Left lung (tissue), 10 donors: ENCODE results near the gene TXNDC11. TPM values are rescaled to one million over a fixed set of nuclear protein-coding genes. Genes with fewer than 3 reads are reported as not detected.

ENCODE experiments used
- ATAC-seq: fragments of 200-7000 bp; cut with Tn5 transposase; one replicate; pipeline ENCODE4 v1.9.1; 2020; ENCODE audit warnings: moderate library complexity
- DNase-seq, 4 donors: peaks; one replicate each; pipeline ENCODE4 v3.0.0-alpha.2; 2013 to 2020
- H3K27ac ChIP-seq, 2 donors: fragments of 200-600 bp; sonication (generic) in 1 of 2; one replicate each; pipeline versions ENCODE4 v1.5.0 to v1.8.0; 2020 to 2021
- H3K27me3 ChIP-seq, 2 donors: fragments of 200-600 bp; sonication (generic) in 1 of 2; one replicate each; pipeline versions ENCODE4 v1.5.0 to v1.8.0; 2020 to 2021
- H3K36me3 ChIP-seq, 2 donors: fragments of 200-600 bp; sonication (generic) in 1 of 2; one replicate each; pipeline versions ENCODE4 v1.5.0 to v1.8.0; 2020 to 2021
- H3K4me1 ChIP-seq, 2 donors: fragments of 200-600 bp; one replicate each; pipeline ENCODE4 v1.8.0; 2021
- H3K4me3 ChIP-seq, 2 donors: fragments of 200-600 bp; sonication (generic) in 1 of 2; one replicate each; pipeline versions ENCODE4 v1.5.0 to v1.8.0; 2020 to 2021; ENCODE audit warnings: mild to moderate bottlenecking in 1 of 2
- H3K9me3 ChIP-seq, 2 donors: fragments of 200-600 bp; sonication (generic) in 1 of 2; one replicate each; pipeline versions ENCODE4 v1.5.0 to v1.8.0; 2020 to 2021
- intact Hi-C, 2 donors: fragments of 100-400 bp; cut with DNase I; formaldehyde crosslinking; loops; one replicate each; pipeline versions ENCODE4 v1.11.2 to v1.14.2; 2022
- polyA plus RNA-seq, 6 donors: library from polyadenylated mRNA; unstranded; fragments of 120-200 nt; gene quantifications; one replicate each; pipeline ENCODE4 v1.2.1, GENCODE V29; 2013; ENCODE audit not compliant: insufficient read length in 6 of 6
- total RNA-seq, 2 donors: library from RNA; stranded (reverse); fragmentation: NEBNext Ultra II Directional; extraction: Animal tissue kit (Norgen Biotek cat#: 25700); gene quantifications; one replicate each; pipeline ENCODE4 v1.2.1, GENCODE V29; 2021
- TF ChIP-seq, protein P1 (sequence below), 2 donors: fragments of 200-600 bp; sonication (generic) in 1 of 2; IDR thresholded peaks; one replicate each; pipeline versions ENCODE4 v1.5.0 to v1.8.0; 2021; ENCODE audit warnings: antibody characterized with exemption in 2 of 2
- donor health status: DM: no; HTN: yes; CAD: no.
- donor health status: DM: no; HTN: no; CAD: no.

The TXNDC11 gene
- total and polyA plus RNA-seq, 8 donors: 33.9 to 76.8 (median 38.2) TPM

DNA sequence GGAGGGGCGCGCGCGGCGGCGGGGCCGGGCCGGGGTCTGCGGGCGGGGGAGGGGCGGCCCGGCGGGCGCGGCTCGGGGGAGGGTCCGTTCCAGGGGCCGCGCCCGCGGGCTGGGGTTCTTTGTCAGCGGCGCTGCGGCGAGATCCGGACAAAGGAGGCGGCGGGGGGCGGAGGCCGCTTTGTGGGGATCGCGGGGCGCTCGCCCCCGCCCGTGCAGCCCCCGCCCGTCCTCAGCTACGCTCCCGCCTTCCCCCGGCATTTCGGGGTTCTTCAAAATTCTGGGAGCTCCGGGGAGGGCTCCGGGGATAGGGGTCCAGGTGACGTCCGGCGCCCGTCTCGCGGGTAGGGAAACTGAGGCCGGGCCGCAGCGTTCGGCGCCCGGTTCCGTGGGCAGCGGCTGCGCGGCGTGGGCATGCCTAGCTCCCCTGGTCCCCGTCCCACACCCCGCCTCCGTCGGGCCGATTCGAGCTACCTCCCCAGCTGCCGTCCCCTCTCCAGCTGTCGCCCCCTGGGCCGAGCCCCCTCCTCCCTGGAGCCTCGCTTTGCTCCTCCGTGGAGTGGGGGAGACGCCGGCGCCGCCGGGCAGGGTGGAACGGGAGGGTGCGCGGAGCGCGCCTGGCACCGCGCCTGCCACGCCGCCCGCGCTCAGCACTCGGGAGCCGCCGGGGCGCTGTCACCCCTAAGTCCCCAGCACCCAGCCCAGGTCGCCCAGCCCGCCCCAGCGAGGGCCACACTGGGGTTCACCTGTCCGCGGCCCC is 73.9 kb downstream of the TXNDC11 start:
- intact Hi-C loops: no loop called here
- peak overlapping the region; percentile 65 to 83 for H3K4me3 ChIP-seq
- peak overlapping the region; percentile 42 to 77 for H3K27ac ChIP-seq
- DNase-seq (peak in 1 of 4 donors; percentile 89), ATAC-seq (peak; percentile 4)
- TF ChIP-seq, protein P1, sequence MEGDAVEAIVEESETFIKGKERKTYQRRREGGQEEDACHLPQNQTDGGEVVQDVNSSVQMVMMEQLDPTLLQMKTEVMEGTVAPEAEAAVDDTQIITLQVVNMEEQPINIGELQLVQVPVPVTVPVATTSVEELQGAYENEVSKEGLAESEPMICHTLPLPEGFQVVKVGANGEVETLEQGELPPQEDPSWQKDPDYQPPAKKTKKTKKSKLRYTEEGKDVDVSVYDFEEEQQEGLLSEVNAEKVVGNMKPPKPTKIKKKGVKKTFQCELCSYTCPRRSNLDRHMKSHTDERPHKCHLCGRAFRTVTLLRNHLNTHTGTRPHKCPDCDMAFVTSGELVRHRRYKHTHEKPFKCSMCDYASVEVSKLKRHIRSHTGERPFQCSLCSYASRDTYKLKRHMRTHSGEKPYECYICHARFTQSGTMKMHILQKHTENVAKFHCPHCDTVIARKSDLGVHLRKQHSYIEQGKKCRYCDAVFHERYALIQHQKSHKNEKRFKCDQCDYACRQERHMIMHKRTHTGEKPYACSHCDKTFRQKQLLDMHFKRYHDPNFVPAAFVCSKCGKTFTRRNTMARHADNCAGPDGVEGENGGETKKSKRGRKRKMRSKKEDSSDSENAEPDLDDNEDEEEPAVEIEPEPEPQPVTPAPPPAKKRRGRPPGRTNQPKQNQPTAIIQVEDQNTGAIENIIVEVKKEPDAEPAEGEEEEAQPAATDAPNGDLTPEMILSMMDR (IDR thresholded peaks at IDR 0.05): no peak
- no peaks in the 10 kb centered on the region for H3K9me3 ChIP-seq
- peaks cover 26 to 58% of the 10 kb centered on the region in 2 donors for H3K4me1 ChIP-seq
- H3K36me3 ChIP-seq: no peaks in the 10 kb centered on the region
- H3K27me3 ChIP-seq: no peaks in the 10 kb centered on the region

DNA sequence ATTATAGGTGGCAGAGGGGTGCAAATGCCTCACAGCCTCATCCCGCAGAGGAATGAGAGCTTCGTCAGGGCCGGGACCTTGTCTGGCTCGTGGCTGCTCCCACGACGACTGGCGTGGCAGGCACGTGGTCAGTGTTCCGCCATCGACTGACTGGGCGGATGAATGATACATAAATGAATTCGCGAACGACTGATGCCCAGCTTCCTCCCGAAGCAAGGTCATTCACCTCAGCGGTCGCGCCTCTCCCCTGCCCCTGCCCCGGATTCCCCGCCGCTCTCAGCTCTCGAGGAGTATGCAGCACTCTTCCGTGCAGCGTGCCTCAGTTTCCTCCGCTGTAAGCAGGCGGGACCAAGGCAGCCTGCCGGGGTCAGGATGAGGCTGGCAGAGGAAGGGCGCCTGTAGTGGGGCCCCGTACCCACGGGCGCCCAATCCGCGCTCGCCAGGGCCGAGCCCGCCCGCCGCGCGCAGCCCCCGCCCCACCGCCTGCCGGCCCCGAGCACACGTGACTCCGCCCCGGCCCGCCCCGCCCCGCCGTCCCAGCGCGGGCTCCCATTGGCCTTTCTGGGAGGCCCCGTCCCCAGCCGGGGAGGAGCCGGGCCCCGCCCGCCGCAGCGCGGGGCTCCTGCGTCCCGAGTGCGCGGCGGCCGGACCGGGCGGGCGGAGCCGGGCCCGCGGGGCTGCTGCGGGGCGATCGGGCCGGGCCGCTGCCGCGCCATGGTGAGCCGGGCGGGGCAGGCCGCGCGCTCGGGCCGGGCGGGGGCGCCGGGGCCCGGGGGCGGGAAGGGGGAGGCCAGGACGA is 74.6 kb downstream of the TXNDC11 start, which contains the start of gene SNN:
Gene SNN, plus strand, starts transcription at position 632 of the 799 bp plus-strand sequence. CDS start 7,605 bp downstream, outside the sequence.
- intact Hi-C loops: no loop called here

GRCh38 chr16:11667221-11667823 is 75.3 kb downstream of the TXNDC11 start:
- Histone ChIP-seq H3K27ac (peak overlapping the region in 1 of 2 donors; percentile 41), H3K4me1 (peaks cover 20 to 44% of the 10 kb centered on the region in 2 donors), H3K9me3 (no peaks in the 10 kb centered on the region), H3K36me3 (no peaks in the 10 kb centered on the region), H3K27me3 (no peaks in the 10 kb centered on the region), H3K4me3 (no peak overlapping the region)
- intact Hi-C loops: no loop called here
- TF ChIP-seq, protein P1 (IDR thresholded peaks at IDR 0.05): no peak
- DNase-seq (no peak), ATAC-seq (no peak)

More for the DNA sequence above, 74.6 kb downstream of the TXNDC11 start, which contains the start of gene SNN:
- Histone ChIP-seq H3K36me3 (no peaks in the 10 kb centered on the region), H3K27me3 (no peaks in the 10 kb centered on the region), H3K4me1 (peaks cover 26 to 51% of the 10 kb centered on the region in 2 donors), H3K4me3 (peak within 1 kb of the TSS; percentile 65 to 83), H3K9me3 (no peaks in the 10 kb centered on the region), H3K27ac (peak within 1 kb of the TSS; percentile 42 to 77)
- peak; percentile 79 to 96 (median 90) for DNase-seq
- TF ChIP-seq, protein P1 (IDR thresholded peaks at IDR 0.05): no peak
- ATAC-seq: peak; percentile 97

DNA sequence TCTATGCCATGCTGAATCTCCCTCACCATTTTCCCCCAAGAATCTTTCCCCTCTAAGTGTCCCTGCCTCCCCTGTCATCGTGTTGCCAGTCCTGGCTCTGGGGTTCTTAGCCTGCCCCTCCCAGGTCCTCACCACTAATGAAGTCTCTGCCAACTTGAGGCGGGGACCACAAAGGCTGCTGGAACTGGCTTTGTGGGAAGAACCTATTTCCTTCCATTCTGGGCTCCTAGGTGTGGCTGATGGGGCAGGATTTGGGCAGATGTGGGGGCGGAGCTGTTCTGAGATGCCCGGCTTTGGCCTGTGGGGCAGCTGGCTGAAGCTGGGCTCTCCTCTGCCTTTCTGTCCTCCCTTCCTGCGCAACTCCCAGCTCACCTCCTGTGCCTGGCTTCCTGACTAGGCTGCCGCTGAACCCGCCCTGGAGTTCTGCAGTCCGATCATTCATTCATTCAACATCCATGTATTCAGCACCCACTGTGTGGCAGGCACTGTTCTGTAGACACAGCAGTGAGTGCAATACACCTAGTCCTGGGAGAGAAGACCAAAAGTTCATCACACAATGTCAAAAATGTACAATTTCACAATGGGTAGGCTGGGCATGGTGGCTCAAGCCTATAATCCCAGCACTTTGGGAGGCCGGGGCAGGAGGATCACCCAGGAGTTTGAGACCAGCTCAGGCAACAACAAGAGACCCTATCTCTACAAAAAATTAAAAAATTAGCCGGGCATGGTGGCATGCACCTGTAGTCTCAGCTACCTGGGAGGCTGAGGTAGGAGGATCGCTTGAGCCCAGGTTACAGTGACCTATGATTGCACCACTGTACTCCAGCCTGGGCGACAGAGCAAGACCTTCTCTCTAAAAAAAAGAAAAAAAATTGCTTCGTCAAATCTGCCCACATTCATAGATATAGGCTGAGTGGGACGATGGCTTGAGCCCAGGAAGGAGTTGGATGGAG is 76.3 kb downstream of the TXNDC11 start:
- DNase-seq (no peak), ATAC-seq (no peak)
- no peaks in the 10 kb centered on the region for H3K36me3 ChIP-seq
- H3K27ac ChIP-seq: no peak overlapping the region
- peaks cover 14 to 34% of the 10 kb centered on the region in 2 donors for H3K4me1 ChIP-seq
- intact Hi-C loops: no loop called here
- no peaks in the 10 kb centered on the region for H3K27me3 ChIP-seq
- no peaks in the 10 kb centered on the region for H3K9me3 ChIP-seq
- no peak overlapping the region for H3K4me3 ChIP-seq
- TF ChIP-seq, protein P1 (IDR thresholded peaks at IDR 0.05): no peak
